Vagina (tissue), 2 donors: Measurements from ENCODE around the gene CRIP3. TPM values are rescaled to one million over a fixed set of nuclear protein-coding genes. Genes with fewer than 3 reads are reported as not detected.
"Not testable (repeated sequence)": the region's sequence is repeated elsewhere in the genome, so short reads cannot be mapped to it uniquely, and the experiment has no call there.

Experiments used
- DNase-seq, 2 donors: peaks; one replicate each; pipeline ENCODE4 v3.0.0-alpha.2; 2017; ENCODE audit errors: extremely low spot score in 2 of 2
- H3K27ac ChIP-seq: fragments of 200-600 bp; sonication (generic); one replicate; pipeline ENCODE4 v1.5.1; 2019
- H3K27me3 ChIP-seq: fragments of 200-600 bp; sonication (generic); one replicate; pipeline ENCODE4 v1.5.1; 2019
- H3K36me3 ChIP-seq, 2 donors: fragments of 200-600 bp; sonication (generic); one replicate each; pipeline ENCODE4 v1.5.1; 2017 to 2019
- H3K4me1 ChIP-seq: fragments of 200-600 bp; sonication (generic); one replicate; pipeline ENCODE4 v1.5.1; 2019
- H3K4me3 ChIP-seq, 2 donors: fragments of 200-600 bp; sonication (generic); 1 replicate in 1 of 2; 2 replicates in 1 of 2; pipeline ENCODE4 v1.5.1; 2016 to 2019
- H3K9me3 ChIP-seq: fragments of 200-600 bp; sonication (generic); one replicate; pipeline ENCODE4 v1.5.1; 2019
- CTCF ChIP-seq, 3 experiments: fragments of 450-650 bp in 2 of 3; fragments of 200-600 bp in 1 of 3; sonication (generic) in 1 of 3; IDR thresholded peaks; one replicate each; pipeline ENCODE4 v1.5.1; 2017 to 2019; ENCODE audit warnings: antibody characterized with exemption in 3 of 3, mild to moderate bottlenecking in 2 of 3, moderate library complexity in 2 of 3
- POLR2A ChIP-seq, 2 donors: fragments of 450-650 bp; IDR thresholded peaks; one replicate each; pipeline ENCODE4 v1.6.1; 2017; ENCODE audit warnings: antibody characterized with exemption in 2 of 2, mild to moderate bottlenecking in 2 of 2, moderate library complexity in 2 of 2
- POLR2AphosphoS5 ChIP-seq, 2 donors: sonication (generic); formaldehyde crosslinking; IDR thresholded peaks; one replicate each; pipeline ENCODE4 v1.9.0; 2017; ENCODE audit warnings: antibody characterized with exemption in 2 of 2, mild to moderate bottlenecking in 2 of 2, low read depth in 1 of 2; ENCODE audit not compliant: insufficient read depth in 1 of 2
- intact Hi-C: fragments of 100-400 bp; cut with DNase I; formaldehyde crosslinking; loops from one replicate; pipeline ENCODE4 v1.15.1; 2023
- total RNA-seq: library from RNA; depleted of rRNA; stranded (reverse); fragments of >200 nt; gene quantifications from one replicate; pipeline ENCODE4 v1.2.3, GENCODE V29; 2016

Gene CRIP3
- total RNA-seq, 1 donor from 2014 or later: not detected

DNA sequence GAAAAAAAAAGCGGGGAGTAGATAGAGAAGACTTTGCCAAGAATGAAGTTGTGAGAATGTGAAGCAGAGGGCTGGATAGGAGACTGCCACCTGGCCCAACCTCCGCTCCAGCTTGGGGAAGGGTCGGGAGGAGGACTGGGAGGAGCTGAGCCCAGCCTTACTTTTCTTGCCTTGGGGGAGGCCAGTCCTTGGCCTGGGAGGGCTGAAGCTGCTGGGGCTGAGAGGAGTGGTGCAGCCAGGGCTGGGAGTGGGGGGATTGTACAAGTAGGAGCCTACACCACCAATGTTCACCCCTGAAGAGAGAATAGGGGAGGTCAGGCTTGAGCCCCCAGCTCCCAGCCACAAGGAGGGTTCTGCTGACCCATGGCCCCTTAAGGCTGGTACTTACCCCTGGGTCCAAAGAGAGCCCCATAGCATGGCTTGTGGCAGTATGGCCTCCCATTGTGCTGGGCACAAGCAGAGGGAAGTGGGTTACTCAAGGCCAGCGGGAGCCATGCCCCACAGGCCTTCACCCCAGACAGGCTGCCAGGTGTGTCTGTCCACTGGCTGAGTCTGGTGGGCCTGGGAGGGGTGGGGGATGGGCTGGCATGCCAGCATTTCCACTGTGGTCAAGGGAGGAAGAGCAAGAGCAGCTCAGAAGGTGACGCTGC is 1.1 kb downstream of the CRIP3 start:
- Histone ChIP-seq H3K27ac (no peak overlapping the region), H3K4me3 (no peak overlapping the region), H3K4me1 (peaks cover 14% of the 10 kb centered on the region), H3K27me3 (no peaks in the 10 kb centered on the region), H3K9me3 (no peaks in the 10 kb centered on the region), H3K36me3 (no peaks in the 10 kb centered on the region)
- DNase-seq: no peak
- intact Hi-C loops: no loop called here
- no peak for TF ChIP-seq POLR2AphosphoS5 (IDR thresholded peaks at IDR 0.05; ENCODE audit: insufficient read depth in 1 of 2, low read depth in 1 of 2)
- no peak for TF ChIP-seq CTCF (IDR thresholded peaks at IDR 0.05)
- TF ChIP-seq POLR2A (IDR thresholded peaks at IDR 0.05): no peak

DNA sequence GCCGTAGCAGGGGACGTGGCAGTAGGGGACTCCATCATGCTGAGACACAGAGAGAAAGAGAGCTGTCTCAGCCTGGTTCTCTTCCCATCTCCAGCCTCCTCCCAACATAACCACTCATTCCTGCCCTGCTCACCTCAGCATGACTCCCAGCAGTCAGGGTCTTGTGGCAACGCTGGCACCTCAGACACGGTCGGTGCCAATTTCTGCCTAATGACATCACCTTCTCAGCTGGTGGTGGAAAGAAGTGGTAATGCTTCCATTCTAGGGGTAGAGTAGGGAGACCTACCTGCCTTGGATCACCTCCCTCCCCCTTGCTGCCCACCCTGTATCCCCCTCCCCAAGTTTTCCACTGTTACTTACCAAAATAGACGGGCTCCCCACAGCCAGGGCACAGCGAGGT is 2.5 kb downstream of the CRIP3 start:
- TF ChIP-seq POLR2AphosphoS5 (IDR thresholded peaks at IDR 0.05; ENCODE audit: insufficient read depth in 1 of 2, low read depth in 1 of 2): no peak
- TF ChIP-seq POLR2A (IDR thresholded peaks at IDR 0.05): no peak
- no peak for TF ChIP-seq CTCF (IDR thresholded peaks at IDR 0.05)
- intact Hi-C loops: no loop called here
- Histone ChIP-seq H3K4me3 (no peak overlapping the region), H3K9me3 (no peaks in the 10 kb centered on the region), H3K4me1 (peaks cover 14% of the 10 kb centered on the region), H3K27me3 (no peaks in the 10 kb centered on the region), H3K36me3 (no peaks in the 10 kb centered on the region), H3K27ac (no peak overlapping the region)
- DNase-seq: no peak

DNA sequence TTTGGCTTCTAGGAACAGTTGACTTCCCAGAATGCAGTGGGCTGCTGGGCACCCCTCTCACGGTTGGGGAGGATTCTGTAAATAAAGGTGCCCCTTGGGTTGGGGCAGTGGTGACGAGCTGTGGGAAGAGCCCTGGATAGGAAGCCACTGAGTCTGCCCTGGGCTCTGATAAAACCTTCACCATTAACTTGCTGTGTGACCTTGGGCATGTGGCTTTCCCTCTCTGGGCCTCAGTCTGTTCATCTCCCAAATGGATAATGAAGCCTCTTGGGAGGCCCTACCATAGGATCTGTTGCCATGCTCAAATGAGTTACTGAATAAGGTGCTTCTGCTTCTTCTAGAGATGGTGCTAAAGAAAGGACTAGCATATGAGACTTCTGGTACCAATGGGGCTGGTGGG is 3.7 kb downstream of the CRIP3 start:
- Histone ChIP-seq H3K36me3 (no peaks in the 10 kb centered on the region), H3K4me3 (no peak overlapping the region), H3K27ac (no peak overlapping the region), H3K27me3 (no peaks in the 10 kb centered on the region), H3K4me1 (peaks cover 14% of the 10 kb centered on the region), H3K9me3 (no peaks in the 10 kb centered on the region)
- TF ChIP-seq POLR2A (IDR thresholded peaks at IDR 0.05): no peak
- intact Hi-C loops: no loop called here
- DNase-seq: no peak

DNA sequence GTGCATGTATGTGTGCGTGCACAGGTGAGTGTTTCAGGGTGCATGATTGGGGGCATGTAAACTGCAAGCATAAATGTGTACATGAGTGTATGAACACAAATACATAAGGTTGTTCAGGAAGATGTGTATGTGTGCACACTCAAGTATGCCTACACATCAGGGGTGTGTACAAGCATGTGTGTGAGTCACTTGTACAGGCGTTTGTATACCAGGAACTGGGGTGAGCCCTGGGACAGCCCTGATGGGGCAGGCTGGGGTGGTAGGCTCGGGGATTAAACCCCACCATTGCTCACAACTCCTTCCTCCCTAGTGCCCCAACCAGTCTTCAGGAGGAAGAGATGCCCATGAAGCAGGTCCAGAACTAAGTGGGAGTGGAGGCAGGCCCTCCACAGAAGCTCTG is 4.3 kb downstream of the CRIP3 start:
- DNase-seq: peak in 1 of 2 donors; percentile 29
- Histone ChIP-seq H3K9me3 (no peaks in the 10 kb centered on the region), H3K27ac (no peak overlapping the region), H3K4me3 (no peak overlapping the region), H3K36me3 (no peaks in the 10 kb centered on the region), H3K4me1 (peaks cover 14% of the 10 kb centered on the region), H3K27me3 (no peaks in the 10 kb centered on the region)
- TF ChIP-seq POLR2A (IDR thresholded peaks at IDR 0.05): no peak
- TF ChIP-seq POLR2AphosphoS5 (IDR thresholded peaks at IDR 0.05; ENCODE audit: insufficient read depth in 1 of 2, low read depth in 1 of 2): no peak
- TF ChIP-seq CTCF (IDR thresholded peaks at IDR 0.05): no peak
- intact Hi-C loops: no loop called here

GRCh38 chr6:43303751-43304331 is 4.8 kb downstream of the CRIP3 start:
- intact Hi-C loops: no loop called here
- Histone ChIP-seq H3K27me3 (no peaks in the 10 kb centered on the region), H3K4me3 (no peak overlapping the region), H3K27ac (no peak overlapping the region), H3K4me1 (peaks cover 11% of the 10 kb centered on the region), H3K9me3 (no peaks in the 10 kb centered on the region), H3K36me3 (no peaks in the 10 kb centered on the region)
- peak in 1 of 2 donors; percentile 70 for DNase-seq
- TF ChIP-seq CTCF (IDR thresholded peaks at IDR 0.05): no peak
- no peak for TF ChIP-seq POLR2A (IDR thresholded peaks at IDR 0.05)
- no peak for TF ChIP-seq POLR2AphosphoS5 (IDR thresholded peaks at IDR 0.05; ENCODE audit: insufficient read depth in 1 of 2, low read depth in 1 of 2)

DNA sequence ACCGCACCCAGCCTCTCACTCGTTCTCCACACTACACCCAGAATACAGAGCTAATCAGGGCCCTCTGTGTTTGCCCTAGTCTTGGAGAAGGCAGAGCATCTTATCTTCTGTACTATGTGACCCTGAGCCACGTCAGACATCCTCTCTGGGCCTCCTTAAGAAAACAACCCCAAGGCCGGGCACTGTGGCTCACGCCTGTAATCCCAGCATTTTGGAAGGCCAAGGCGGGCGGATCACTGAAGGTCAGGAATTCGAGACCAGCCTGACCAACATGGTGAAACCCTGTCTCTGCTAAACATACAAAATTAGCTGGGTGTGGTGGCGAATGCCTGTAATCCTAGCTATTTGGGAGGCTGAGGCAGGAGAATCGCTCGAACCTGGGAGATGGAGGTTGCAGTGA is 5.6 kb downstream of the CRIP3 start:
- H3K9me3 ChIP-seq, H3K4me1 ChIP-seq, H3K4me3 ChIP-seq, H3K36me3 ChIP-seq, H3K27me3 ChIP-seq, intact Hi-C loops, H3K27ac ChIP-seq: not testable (repeated sequence)
- DNase-seq: peak in 1 of 2 donors; percentile 56
